Activated CD8-positive, alpha-beta memory T cell treated with anti-CD3 and anti-CD28 coated beads, Interleukin-2, amount 10 ng/mL, durations not matched to agents 7 days and 5 days (primary cell): Measurements from ENCODE around the gene DRD3. TPM values are rescaled to one million over a fixed set of nuclear protein-coding genes. Genes with fewer than 3 reads are reported as not detected.

Experiments
- ATAC-seq: fragments of 150-1000 bp; cut with Tn5 transposase; one replicate; pipeline ENCODE4 v1.10.0; 2021; ENCODE audit warnings: moderate library complexity
- CTCF ChIA-PET: fragments of 350-600 bp; sonication (Branson Sonifier 250); formaldehyde crosslinking; loops from one replicate; lab custom pipeline; 2021; ENCODE audit warnings: antibody characterized with exemption; lab: Charles Lee
- DNase-seq: peaks from one replicate; pipeline ENCODE4 v3.0.0-alpha.2; 2020
- H3K27ac Mint-ChIP-seq: one replicate; pipeline ENCODE4 v1.8.0; 2021; ENCODE audit warnings: mild to moderate bottlenecking, mixed read lengths
- H3K27me3 Mint-ChIP-seq: one replicate; pipeline ENCODE4 v1.8.0; 2021; ENCODE audit warnings: mixed read lengths
- H3K36me3 Mint-ChIP-seq: one replicate; pipeline ENCODE4 v1.8.0; 2021; ENCODE audit warnings: mild to moderate bottlenecking, mixed read lengths
- H3K4me1 Mint-ChIP-seq: one replicate; pipeline ENCODE4 v1.8.0; 2021; ENCODE audit warnings: mixed read lengths
- H3K4me3 Mint-ChIP-seq: one replicate; pipeline ENCODE4 v1.8.0; 2021; ENCODE audit warnings: mild to moderate bottlenecking, moderate library complexity, mixed read lengths
- H3K9me3 Mint-ChIP-seq: one replicate; pipeline ENCODE4 v1.8.0; 2022; ENCODE audit warnings: low read depth, mixed read lengths
- total RNA-seq, 2 experiments: library from RNA; stranded (reverse); gene quantifications; one replicate each; pipeline ENCODE4 v1.2.3, GENCODE V29; 2021

The DRD3 gene
- total RNA-seq, 2 experiments from 2014 or later: not detected

DNA sequence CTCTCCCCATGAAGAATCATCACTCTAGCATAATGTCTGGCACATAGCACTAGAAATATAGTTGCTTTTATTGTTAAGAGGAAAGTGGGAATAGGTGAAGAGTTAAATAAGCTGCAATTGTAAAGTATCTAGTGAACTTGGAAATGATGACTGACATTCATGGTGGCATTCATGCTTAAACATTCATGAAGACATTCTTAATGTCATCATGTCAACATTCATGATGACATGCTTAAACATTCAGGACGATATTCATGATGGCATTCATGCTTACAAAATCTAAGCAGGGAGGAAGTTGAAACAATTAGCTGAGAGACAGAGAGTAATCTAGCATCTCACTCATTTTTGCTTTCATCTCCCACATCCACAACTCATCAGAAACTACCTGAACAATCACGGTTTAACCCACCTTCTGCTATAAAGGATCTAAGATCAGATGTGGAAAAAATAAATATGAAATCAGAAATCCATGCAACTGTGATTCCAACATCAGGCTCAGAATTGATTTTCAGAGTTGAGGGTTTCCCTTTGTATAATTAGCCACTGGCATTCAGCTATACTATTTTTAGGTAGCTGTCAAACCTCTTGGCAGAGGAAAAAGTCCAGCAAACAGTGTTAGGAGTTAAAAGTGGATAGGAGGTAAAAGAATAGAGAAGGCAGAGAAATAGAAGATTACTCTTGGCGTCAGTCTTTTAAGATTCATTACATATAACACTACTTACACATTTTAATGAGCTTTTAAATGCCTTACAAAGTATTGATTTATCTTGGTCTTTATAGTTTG, 3.5 kb downstream of the DRD3 start:
- H3K27me3 Mint-ChIP-seq: peaks cover 17% of the 10 kb centered on the region

DNA sequence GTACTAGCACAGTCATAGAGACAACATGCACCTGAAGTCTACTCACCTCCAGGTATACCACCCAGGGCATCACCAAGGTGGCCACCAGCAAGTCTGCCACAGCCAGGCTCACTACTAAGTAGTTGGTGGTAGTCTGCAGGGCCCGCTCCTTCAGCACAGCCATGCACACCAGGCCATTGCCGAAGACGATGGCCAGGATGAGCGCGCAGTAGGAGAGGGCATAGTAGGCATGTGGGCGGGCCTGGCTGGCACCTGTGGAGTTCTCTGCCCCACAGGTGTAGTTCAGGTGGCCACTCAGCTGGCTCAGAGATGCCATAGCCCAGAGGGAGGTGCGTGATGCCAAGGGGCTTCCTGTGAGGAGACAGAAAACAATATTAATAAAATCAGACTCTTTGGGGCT, 7.2 kb downstream of the DRD3 start:
- no peak for DNase-seq
- Mint-ChIP-seq H3K27me3 (peaks cover 7% of the 10 kb centered on the region), H3K4me3 (no peak overlapping the region), H3K4me1 (no peaks in the 10 kb centered on the region), H3K9me3 (no peaks in the 10 kb centered on the region), H3K27ac (no peak overlapping the region), H3K36me3 (no peaks in the 10 kb centered on the region)
- CTCF ChIA-PET: interaction anchor here (0.7 kb wide), 1 partner anchor 20 kb away, joined by 3 read pairs; no protein-coding TSS in a partner anchor
- no peak for ATAC-seq

More for the DNA sequence above, 3.5 kb downstream of the DRD3 start:
- H3K36me3 Mint-ChIP-seq: no peaks in the 10 kb centered on the region
- CTCF ChIA-PET: interaction anchor here (0.6 kb wide), 1 partner anchor 38 kb away, joined by 3 read pairs; no protein-coding TSS in a partner anchor
- no peak for DNase-seq
- no peak for ATAC-seq
- peaks cover 4% of the 10 kb centered on the region for H3K4me1 Mint-ChIP-seq
- H3K4me3 Mint-ChIP-seq: no peak overlapping the region
- H3K27ac Mint-ChIP-seq: no peak overlapping the region
- H3K9me3 Mint-ChIP-seq: no peaks in the 10 kb centered on the region

DNA sequence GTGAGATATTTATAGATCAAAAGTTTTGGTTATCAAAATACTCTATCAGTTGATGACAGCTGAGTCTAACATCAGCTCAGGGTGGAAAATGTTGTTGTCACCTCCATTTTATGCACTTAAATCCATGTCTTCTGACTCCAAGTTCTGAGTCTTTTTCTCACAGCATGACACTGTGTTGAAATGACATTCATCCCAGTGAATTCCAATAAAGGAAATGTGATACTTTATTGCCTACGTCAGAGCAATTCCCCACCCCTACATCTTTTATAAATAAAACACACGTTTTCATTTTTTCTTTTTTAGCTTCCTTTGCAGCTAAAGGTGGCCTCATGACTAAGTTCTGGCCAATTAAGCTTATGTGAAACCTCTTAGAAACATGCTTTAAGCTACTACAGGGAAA, 10.7 kb downstream of the DRD3 start:
- no peak overlapping the region for H3K27ac Mint-ChIP-seq

DNA sequence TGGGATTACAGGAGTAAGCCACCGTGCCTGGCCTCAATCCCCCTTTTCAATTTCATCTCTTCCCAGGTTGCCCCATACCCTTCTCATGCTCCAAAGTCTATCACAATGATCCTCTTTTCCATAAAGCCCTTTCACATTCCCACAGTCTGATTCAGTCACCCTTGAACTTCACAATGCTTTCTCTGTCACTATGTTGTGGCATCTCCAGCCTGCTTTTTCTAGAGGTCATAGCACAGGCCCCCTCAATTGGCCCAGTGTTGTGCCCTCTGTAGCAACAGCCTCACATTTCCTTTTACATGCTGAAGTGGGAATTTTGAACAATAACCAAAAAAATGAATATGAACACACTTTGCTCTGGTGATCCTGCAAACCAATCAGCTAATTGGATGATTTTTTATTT, 21.5 kb downstream of the DRD3 start:
- Mint-ChIP-seq H3K27me3 (no peaks in the 10 kb centered on the region), H3K36me3 (no peaks in the 10 kb centered on the region), H3K4me1 (peaks cover 6% of the 10 kb centered on the region), H3K9me3 (no peaks in the 10 kb centered on the region), H3K27ac (no peak overlapping the region), H3K4me3 (no peak overlapping the region)
- ATAC-seq (no peak), DNase-seq (no peak)
- CTCF ChIA-PET: interaction anchor here (0.7 to 2.0 kb wide), 4 partner anchors 11 to 262 kb away, joined by 3 to 8 read pairs (median 6); no protein-coding TSS in a partner anchor

More for the DNA sequence above, 10.7 kb downstream of the DRD3 start:
- peaks cover 1% of the 10 kb centered on the region for H3K36me3 Mint-ChIP-seq
- ATAC-seq: no peak
- DNase-seq: no peak
- no peaks in the 10 kb centered on the region for H3K27me3 Mint-ChIP-seq
- no peak overlapping the region for H3K4me3 Mint-ChIP-seq
- H3K4me1 Mint-ChIP-seq: no peaks in the 10 kb centered on the region
- H3K9me3 Mint-ChIP-seq: no peaks in the 10 kb centered on the region
- CTCF ChIA-PET: interaction anchor here (0.6 to 1.8 kb wide), 3 partner anchors 9 to 14 kb away, joined by 3 to 4 read pairs (median 4); no protein-coding TSS in a partner anchor

DNA sequence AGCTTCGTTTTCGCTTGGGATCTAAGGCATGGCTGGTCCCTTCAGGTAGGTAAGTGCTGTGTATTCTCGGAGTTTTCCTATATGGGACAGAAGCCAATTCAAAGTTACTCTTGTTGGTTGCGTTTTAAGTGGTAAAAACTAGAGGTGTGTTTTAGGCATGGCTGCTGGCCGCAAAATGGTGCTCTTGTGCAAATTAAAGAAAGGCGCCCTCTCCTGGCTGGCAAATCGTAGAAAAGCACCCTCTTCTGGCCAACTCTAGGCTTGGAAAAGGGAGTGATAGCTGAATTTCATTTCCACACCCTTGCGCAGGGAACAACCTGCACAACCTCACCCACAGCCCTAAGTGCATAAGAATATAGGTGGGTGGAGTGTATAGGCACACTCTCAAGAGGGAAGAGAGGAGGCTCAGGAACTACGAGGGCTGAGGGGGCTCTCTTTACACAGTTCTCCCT, 23.5 kb downstream of the DRD3 start:
- CTCF ChIA-PET: interaction anchor here (0.6 to 2.8 kb wide), 18 partner anchors 12 to 430 kb away, joined by 3 to 14 read pairs (median 3); partner anchors contain the start of genes DRD3 and TIGIT
- DNase-seq: no peak

DNA sequence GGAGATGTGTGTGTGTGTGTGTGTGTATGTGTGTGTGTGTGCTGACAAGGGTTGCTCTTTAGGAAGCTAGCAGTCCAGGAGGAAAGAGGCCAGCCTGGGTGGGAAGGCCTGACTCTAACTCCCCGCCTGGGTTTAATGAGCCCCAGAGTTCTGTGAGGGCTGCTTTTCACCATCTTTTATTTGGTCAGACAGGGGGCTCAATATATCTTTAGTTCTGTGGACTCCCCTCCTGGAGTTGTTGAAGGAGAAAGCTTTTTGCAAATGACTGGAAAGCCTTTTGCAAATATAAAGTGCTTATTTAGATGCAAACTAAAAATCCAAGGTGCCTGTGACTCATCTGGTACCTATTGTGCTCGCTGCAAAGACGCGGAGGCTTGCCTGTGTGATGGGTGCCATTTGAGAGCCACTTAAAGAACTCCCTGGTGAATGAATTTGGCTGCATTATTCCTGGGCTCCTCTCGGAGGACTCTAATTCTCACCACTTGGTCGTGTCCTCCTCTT, 24.5 kb downstream of the DRD3 start:
- CTCF ChIA-PET: interaction anchor here (0.7 to 2.8 kb wide), 11 partner anchors 11 to 429 kb away, joined by 3 to 14 read pairs (median 4); partner anchors contain the start of gene DRD3
- Mint-ChIP-seq H3K4me3 (no peak overlapping the region), H3K4me1 (peaks cover 10% of the 10 kb centered on the region), H3K27me3 (no peaks in the 10 kb centered on the region), H3K36me3 (no peaks in the 10 kb centered on the region), H3K27ac (no peak overlapping the region), H3K9me3 (no peaks in the 10 kb centered on the region)
- no peak for DNase-seq
- ATAC-seq: no peak

More for the DNA sequence above, 23.5 kb downstream of the DRD3 start:
- no peak for ATAC-seq
- H3K27ac Mint-ChIP-seq: no peak overlapping the region
- no peaks in the 10 kb centered on the region for H3K27me3 Mint-ChIP-seq
- H3K4me3 Mint-ChIP-seq: no peak overlapping the region
- no peaks in the 10 kb centered on the region for H3K9me3 Mint-ChIP-seq
- H3K4me1 Mint-ChIP-seq: peaks cover 10% of the 10 kb centered on the region
- no peaks in the 10 kb centered on the region for H3K36me3 Mint-ChIP-seq

DNA sequence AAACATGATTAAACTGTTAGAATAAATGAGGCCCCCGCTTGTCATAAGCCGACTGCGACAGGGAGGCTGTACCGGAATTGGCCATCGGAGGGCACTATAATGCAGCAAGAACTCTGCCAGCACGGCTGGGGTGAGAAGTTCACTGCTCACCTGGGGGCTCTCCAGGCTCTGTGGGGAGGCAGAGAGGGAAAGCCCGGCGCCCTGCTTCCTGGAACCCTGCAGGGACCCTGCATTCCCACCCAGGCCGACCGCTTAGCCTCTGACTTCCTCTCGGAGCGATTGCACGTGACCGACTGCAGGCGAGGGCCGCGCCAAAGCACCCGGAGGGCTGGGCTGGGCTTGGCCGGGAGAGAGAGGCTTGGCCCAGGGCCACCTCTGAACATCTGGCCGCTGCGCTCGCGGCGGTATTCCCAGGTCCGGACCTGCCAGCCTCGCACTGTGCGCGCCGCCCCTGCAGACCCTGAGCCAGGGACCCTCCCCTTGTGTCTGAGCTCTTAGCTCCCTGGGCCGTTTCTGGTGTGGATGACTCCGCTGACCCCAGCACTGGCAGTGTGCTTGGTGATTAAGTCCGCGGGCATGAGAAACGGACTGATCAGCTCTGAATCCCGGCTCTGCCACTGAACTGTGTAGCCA, 26.2 kb downstream of the DRD3 start:
- CTCF ChIA-PET: interaction anchor here (0.7 to 4.4 kb wide), 19 partner anchors 9 to 416 kb away, joined by 3 to 47 read pairs (median 4); partner anchors contain the start of gene TIGIT
- Mint-ChIP-seq H3K9me3 (no peaks in the 10 kb centered on the region), H3K36me3 (no peaks in the 10 kb centered on the region), H3K27me3 (no peaks in the 10 kb centered on the region), H3K4me1 (peaks cover 10% of the 10 kb centered on the region), H3K4me3 (peak overlapping the region; percentile 24), H3K27ac (no peak overlapping the region)
- peak; percentile 89 for DNase-seq
- peak; percentile 97 for ATAC-seq

DNA sequence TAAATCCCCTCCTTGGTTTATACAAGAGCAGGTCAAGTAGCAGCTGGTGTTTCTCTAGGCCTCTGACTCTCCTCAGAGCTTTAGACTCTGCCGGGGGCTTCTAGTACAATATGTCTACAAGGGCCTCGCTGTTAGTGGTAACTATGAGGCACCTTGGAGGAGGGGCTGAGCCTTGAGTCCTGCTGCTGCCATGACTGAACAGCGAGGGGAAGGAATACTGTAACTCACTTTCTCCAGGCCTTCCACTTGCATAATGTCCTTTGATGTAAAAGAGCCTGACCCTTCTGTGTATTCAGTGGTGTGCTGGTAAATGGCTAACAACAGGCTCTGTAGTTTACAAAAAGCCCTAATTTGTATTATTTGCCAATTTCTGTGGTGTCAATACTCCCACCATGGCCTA, 27.8 kb downstream of the DRD3 start:
- no peaks in the 10 kb centered on the region for H3K27me3 Mint-ChIP-seq
- DNase-seq: no peak
- CTCF ChIA-PET: interaction anchor here (0.8 to 4.4 kb wide), 14 partner anchors 8 to 415 kb away, joined by 3 to 47 read pairs (median 4); no protein-coding TSS in a partner anchor

DNA sequence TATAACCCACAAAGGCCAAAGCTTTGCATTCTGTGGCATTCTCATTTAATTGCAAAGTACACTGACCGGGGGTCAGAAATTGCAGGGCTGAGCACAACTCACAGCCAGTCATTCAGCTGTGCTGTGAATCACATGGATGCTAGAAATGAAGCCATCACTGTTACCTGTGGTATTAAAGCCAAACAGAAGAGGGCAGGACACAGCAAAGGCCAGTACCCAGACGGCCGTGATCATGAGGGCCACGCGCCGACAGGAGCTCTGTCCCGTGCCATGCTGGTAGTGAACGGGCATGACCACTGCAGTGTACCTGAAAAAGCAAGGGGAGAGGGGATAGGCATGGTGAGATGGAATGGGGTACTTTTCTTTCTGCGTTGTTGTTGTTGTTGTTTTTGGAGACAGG, 31.6 kb downstream of the DRD3 start:
- no peak for DNase-seq
- Mint-ChIP-seq H3K27me3 (no peaks in the 10 kb centered on the region), H3K36me3 (no peaks in the 10 kb centered on the region), H3K4me3 (no peak overlapping the region), H3K27ac (no peak overlapping the region), H3K4me1 (peaks cover 11% of the 10 kb centered on the region), H3K9me3 (no peaks in the 10 kb centered on the region)
- ATAC-seq: no peak
- CTCF ChIA-PET: no interaction called here

More for the DNA sequence above, 27.8 kb downstream of the DRD3 start:
- Mint-ChIP-seq H3K36me3 (no peaks in the 10 kb centered on the region), H3K4me3 (no peak overlapping the region), H3K4me1 (peaks cover 10% of the 10 kb centered on the region), H3K9me3 (no peaks in the 10 kb centered on the region), H3K27ac (no peak overlapping the region)
- ATAC-seq: no peak

DNA sequence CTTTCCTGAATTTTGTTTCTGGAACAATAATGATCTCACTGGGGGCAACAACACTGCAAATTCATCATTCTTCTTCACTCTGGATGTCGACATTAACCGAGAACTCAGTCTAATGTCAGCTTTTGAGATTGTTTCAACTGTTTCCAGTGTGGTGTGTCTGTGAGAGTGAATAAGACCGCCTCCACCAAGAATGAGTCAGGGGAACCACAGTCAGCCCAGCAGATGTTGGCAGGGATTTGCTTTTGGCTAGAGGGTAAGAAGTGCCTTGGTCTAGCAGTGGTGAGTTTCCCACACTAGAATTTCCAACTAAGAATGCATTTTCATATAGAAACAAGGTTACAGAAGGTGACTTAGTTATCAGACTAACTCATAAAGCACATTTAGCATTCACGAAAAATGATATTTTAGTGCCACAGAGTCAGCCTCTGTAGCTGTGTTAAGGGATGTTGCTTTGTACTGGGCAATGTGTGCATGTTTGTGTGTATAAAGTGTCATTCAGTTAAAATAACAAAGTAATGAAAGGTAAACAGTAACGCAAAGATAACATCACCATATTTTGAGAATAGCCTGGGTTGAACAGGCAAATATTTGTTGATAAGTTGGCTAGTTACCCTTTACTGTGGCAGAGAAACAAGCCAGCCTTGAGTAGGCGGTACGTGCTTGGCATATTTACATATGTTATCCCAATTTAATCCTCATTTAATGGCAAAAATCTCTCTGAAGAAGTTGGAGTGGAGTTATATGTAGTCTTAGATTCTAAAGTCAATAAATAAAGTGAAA, 33.8 kb downstream of the DRD3 start:
- no peaks in the 10 kb centered on the region for H3K27me3 Mint-ChIP-seq
- ATAC-seq: peak; percentile 82
- H3K9me3 Mint-ChIP-seq: no peaks in the 10 kb centered on the region
- no peak overlapping the region for H3K4me3 Mint-ChIP-seq
- H3K4me1 Mint-ChIP-seq: peaks cover 8% of the 10 kb centered on the region
- peak; percentile 68 for DNase-seq
- no peak overlapping the region for H3K27ac Mint-ChIP-seq
- no peaks in the 10 kb centered on the region for H3K36me3 Mint-ChIP-seq
- CTCF ChIA-PET: interaction anchor here (1.4 kb wide), 1 partner anchor 274 kb away, joined by 4 read pairs; no protein-coding TSS in a partner anchor

DNA sequence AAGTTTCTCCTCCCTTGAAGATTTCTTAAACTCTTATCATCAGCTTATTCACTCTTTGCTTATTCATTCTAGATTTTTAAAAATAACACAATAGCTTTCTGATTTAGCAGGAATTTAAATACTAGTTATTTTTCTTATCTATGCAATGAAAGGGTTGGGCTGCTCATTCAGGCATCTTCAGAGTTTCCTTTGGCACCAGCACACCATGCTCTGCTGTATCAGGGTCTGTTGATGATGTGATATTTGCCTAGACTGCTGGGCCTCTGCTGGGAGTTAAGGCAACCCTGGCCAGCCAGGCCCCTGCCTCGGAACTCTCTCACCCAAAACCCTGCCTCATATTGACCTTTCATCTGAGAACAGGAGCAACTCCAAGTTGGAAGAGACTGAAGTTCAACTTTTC, 35.0 kb downstream of the DRD3 start:
- Mint-ChIP-seq H3K27ac (no peak overlapping the region), H3K9me3 (no peaks in the 10 kb centered on the region), H3K27me3 (no peaks in the 10 kb centered on the region), H3K4me1 (peaks cover 8% of the 10 kb centered on the region), H3K36me3 (no peaks in the 10 kb centered on the region), H3K4me3 (no peak overlapping the region)
- CTCF ChIA-PET: interaction anchor here (1.4 to 1.7 kb wide), 2 partner anchors 11 to 275 kb away, joined by 4 to 6 read pairs; no protein-coding TSS in a partner anchor
- no peak for DNase-seq
- ATAC-seq: no peak

DNA sequence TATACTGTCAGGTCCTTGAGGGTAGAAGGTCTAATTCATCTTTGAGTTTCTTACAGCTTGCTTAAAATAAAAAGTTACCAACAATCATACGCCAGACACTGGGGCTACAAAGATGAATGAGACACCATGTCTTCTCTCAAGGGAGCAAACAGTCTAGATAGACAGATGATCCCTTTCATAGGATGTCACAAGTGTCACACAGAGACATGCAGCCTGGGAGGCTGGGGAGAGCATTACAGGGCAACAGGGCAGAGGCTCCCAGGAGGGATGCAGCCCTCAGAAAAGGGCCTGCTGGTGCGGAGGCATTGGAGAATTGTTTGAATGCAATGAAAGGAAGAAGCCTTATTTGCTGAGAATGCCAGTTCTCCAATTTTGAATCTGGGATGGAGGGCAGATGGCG, 39.0 kb downstream of the DRD3 start:
- Mint-ChIP-seq H3K27ac (no peak overlapping the region), H3K36me3 (peaks cover 3% of the 10 kb centered on the region), H3K27me3 (no peaks in the 10 kb centered on the region), H3K9me3 (no peaks in the 10 kb centered on the region), H3K4me3 (no peak overlapping the region), H3K4me1 (peaks cover 3% of the 10 kb centered on the region)
- CTCF ChIA-PET: interaction anchor here (1.1 kb wide), 1 partner anchor 11 kb away, joined by 3 read pairs; no protein-coding TSS in a partner anchor
- ATAC-seq (no peak), DNase-seq (no peak)
